HG03280 (cell line): ENCODE results near the gene DEFB114.

Source experiments
- ATAC-seq: cut with Tn5 transposase; IDR thresholded peaks from one replicate; pipeline ENCODE4 v1.9.1; 2021; ENCODE audit warnings: mild to moderate bottlenecking, moderate library complexity; ENCODE audit not compliant: unreplicated experiment

The DEFB114 gene

GRCh38 chr6:49937017-49937416 lies 26.9 kb downstream of the DEFB114 start:
- ATAC-seq, result no peak

- ATAC-seq, result no peak
These were observed 28.6 kb downstream of the DEFB114 start for GRCh38 chr6:49935387-49935786.

- ATAC-seq, result no peak
These were observed 29.2 kb downstream of the DEFB114 start for GRCh38 chr6:49934770-49935169.

- no peak for ATAC-seq
These were observed 30.4 kb downstream of the DEFB114 start for GRCh38 chr6:49933526-49933925.

- no peak for ATAC-seq
These were observed 34.6 kb downstream of the DEFB114 start for GRCh38 chr6:49929340-49929739.

GRCh38 chr6:49923826-49924225 lies 40.1 kb downstream of the DEFB114 start:
- ATAC-seq, result no peak

- no peak for ATAC-seq
These were observed 43.9 kb downstream of the DEFB114 start for GRCh38 chr6:49919935-49920644.

GRCh38 chr6:49919261-49919660 lies 44.7 kb downstream of the DEFB114 start:
- no peak for ATAC-seq

- ATAC-seq, result no peak
These were observed 45.2 kb downstream of the DEFB114 start for GRCh38 chr6:49918787-49919186.

GRCh38 chr6:49915035-49915434 lies 48.9 kb downstream of the DEFB114 start:
- no peak for ATAC-seq

- ATAC-seq, result no peak
These were observed 50.2 kb downstream of the DEFB114 start for GRCh38 chr6:49913636-49914375.

GRCh38 chr6:49912196-49912595 lies 51.8 kb downstream of the DEFB114 start:
- ATAC-seq, result no peak

GRCh38 chr6:49911252-49911651 lies 52.7 kb downstream of the DEFB114 start:
- ATAC-seq, result no peak
